B cell (primary cell): Measurements from ENCODE around the gene PRMT5. TPM values are rescaled to one million over a fixed set of nuclear protein-coding genes. Genes with fewer than 3 reads are reported as not detected.

Experiments used
- ATAC-seq: fragments of 200-7000 bp; cut with Tn5 transposase; one replicate; pipeline ENCODE4 v1.10.0; 2021; ENCODE audit warnings: low read depth, mild to moderate bottlenecking, moderate number of reproducible peaks, moderate library complexity
- CTCF ChIA-PET: fragments of 350-600 bp; sonication (Branson Sonifier 250); formaldehyde crosslinking; loops from one replicate; lab custom pipeline; 2021; ENCODE audit warnings: antibody characterized with exemption, inconsistent platforms; lab: Charles Lee
- POLR2A ChIA-PET: fragments of 350-600 bp; sonication (Branson Sonifier 250); formaldehyde crosslinking; loops from one replicate; lab custom pipeline; 2021; ENCODE audit warnings: antibody characterized with exemption; lab: Charles Lee
- DNase-seq: peaks from one replicate; pipeline ENCODE4 v3.0.0; 2013
- H2AFZ ChIP-seq: 2 replicates; pipeline ENCODE4 v1.6.1; 2012; ENCODE audit warnings: mild to moderate bottlenecking, low read depth, low read length; ENCODE audit not compliant: insufficient read depth, poor library complexity, severe bottlenecking
- H3K27ac ChIP-seq, 2 donors: 1 replicate in 1 of 2; 2 replicates in 1 of 2; pipeline ENCODE4 v1.5.1; 2012 to 2013; ENCODE audit warnings: low read length in 2 of 2, mild to moderate bottlenecking in 2 of 2, moderate library complexity in 1 of 2
- H3K27me3 ChIP-seq, 4 experiments: fragments of 200-600 bp in 1 of 4; sonication (generic) in 1 of 4; replicated peaks in 1 of 4; 1 replicate in 2 of 4; 2 replicates in 2 of 4; pipeline versions ENCODE4 v1.6.1 to v1.7.0; 2013 to 2016; ENCODE audit warnings: low read length in 3 of 4, mild to moderate bottlenecking in 2 of 4, mixed read lengths in 1 of 4, moderate library complexity in 1 of 4; ENCODE audit not compliant: insufficient read depth in 4 of 4, control insufficient read depth in 3 of 4; ENCODE audit errors: control extremely low read depth in 1 of 4
- H3K36me3 ChIP-seq, 2 experiments: replicated peaks in 1 of 2; 1 replicate in 1 of 2; 2 replicates in 1 of 2; pipeline versions ENCODE4 v1.6.1 to v1.7.1; 2013; ENCODE audit warnings: low read length in 1 of 2; ENCODE audit not compliant: insufficient read depth in 2 of 2, control insufficient read depth in 1 of 2; ENCODE audit errors: control extremely low read depth in 1 of 2, extremely low read depth in 1 of 2
- H3K4me1 ChIP-seq, 2 donors: fragments of 200-600 bp in 1 of 2; sonication (generic) in 1 of 2; 1 replicate in 1 of 2; 2 replicates in 1 of 2; pipeline versions ENCODE4 v1.5.1 to v1.6.1; 2013 to 2017; ENCODE audit warnings: low read length in 2 of 2; ENCODE audit not compliant: control insufficient read depth in 2 of 2, insufficient read depth in 2 of 2
- H3K4me2 ChIP-seq: replicated peaks from 2 replicates; pipeline ENCODE3; 2012; ENCODE audit warnings: mild to moderate bottlenecking, low read depth, low read length; ENCODE audit not compliant: poor library complexity, severe bottlenecking
- H3K4me3 ChIP-seq, 5 experiments: fragments of 200-600 bp in 1 of 5; sonication (generic) in 1 of 5; 1 replicate in 3 of 5; 2 replicates in 2 of 5; pipeline versions ENCODE4 v1.5.1 to v1.7.0; 2011 to 2016; ENCODE audit warnings: low read length in 4 of 5, mild to moderate bottlenecking in 4 of 5, low read depth in 2 of 5, control low read depth in 1 of 5, moderate library complexity in 1 of 5; ENCODE audit not compliant: insufficient read depth in 1 of 5; ENCODE audit errors: control extremely low read depth in 1 of 5, extremely low read depth in 1 of 5
- H3K79me2 ChIP-seq: fragments of 200-600 bp; sonication (generic); one replicate; pipeline ENCODE4 v1.6.0; 2016; ENCODE audit warnings: low read length; ENCODE audit not compliant: control insufficient read depth, insufficient read depth
- H3K9ac ChIP-seq: fragments of 200-600 bp; sonication (generic); 2 replicates; pipeline ENCODE4 v1.6.1; 2017; ENCODE audit warnings: mild to moderate bottlenecking, low read length, moderate library complexity
- H3K9me3 ChIP-seq, 3 donors: one replicate each; pipeline versions ENCODE4 v1.6.1 to v1.7.1; 2013; ENCODE audit warnings: low read length in 2 of 3; ENCODE audit not compliant: control insufficient read depth in 2 of 3, insufficient read depth in 1 of 3; ENCODE audit errors: control extremely low read depth in 1 of 3
- H4K20me1 ChIP-seq: 2 replicates; pipeline ENCODE4 v1.6.0; 2012; ENCODE audit warnings: mild to moderate bottlenecking, low read length; ENCODE audit not compliant: insufficient read depth, control insufficient read depth, poor library complexity, severe bottlenecking
- H3K27ac Mint-ChIP-seq: one replicate; pipeline ENCODE4 v1.8.0; 2021; ENCODE audit warnings: mixed read lengths
- H3K27me3 Mint-ChIP-seq: one replicate; pipeline ENCODE4 v1.8.0; 2021; ENCODE audit warnings: mixed read lengths
- H3K4me1 Mint-ChIP-seq: one replicate; pipeline ENCODE4 v1.8.0; 2021; ENCODE audit warnings: mixed read lengths
- H3K4me3 Mint-ChIP-seq: one replicate; pipeline ENCODE4 v1.8.0; 2021; ENCODE audit warnings: mixed read lengths
- H3K9me3 Mint-ChIP-seq: one replicate; pipeline ENCODE4 v1.8.0; 2022; ENCODE audit warnings: mixed read lengths; ENCODE audit not compliant: insufficient read depth
- EZH2 ChIP-seq: IDR thresholded peaks from 2 replicates; pipeline ENCODE4 v1.6.1; 2012; ENCODE audit warnings: borderline replicate concordance, low read depth, mild to moderate bottlenecking, moderate library complexity, low read length; ENCODE audit not compliant: insufficient read depth, poor library complexity, severe bottlenecking
- WGBS: methylation state at CpG from one replicate; pipeline ENCODE4 v1.1.5; 2013; ENCODE audit warnings: missing lambda C conversion rate; ENCODE audit not compliant: insufficient coverage; 5-methylcytosine and 5-hydroxymethylcytosine counted together
- intact Hi-C: fragments of 100-400 bp; cut with micrococcal nuclease; formaldehyde crosslinking; loops from one replicate; pipeline ENCODE4 v1.10.0; 2022
- polyA plus RNA-seq: library from polyadenylated mRNA; depleted of rRNA; stranded (reverse); fragments of >200 nt; gene quantifications from 2 replicates; pipeline ENCODE4 v1.2.3, GENCODE V29; 2012
- total RNA-seq, 2 donors: library from RNA; stranded (reverse); fragments of 120-200 nt in 1 of 2; gene quantifications; 1 replicate in 1 of 2; 2 replicates in 1 of 2; pipeline versions ENCODE4 v1.2.3 to v1.2.4, GENCODE V29; 2013 to 2022
- TF ChIP-seq, protein P1 (sequence below): fragments of 200-600 bp; IDR thresholded peaks from one replicate; pipeline ENCODE4 v1.8.0; 2022; ENCODE audit warnings: antibody characterized with exemption, mild to moderate bottlenecking

Gene PRMT5
- total and polyA plus RNA-seq, 2 donors (not counting 1 experiment from before 2014, with no cell fraction given), result 38.8 to 50.4 TPM

DNA sequence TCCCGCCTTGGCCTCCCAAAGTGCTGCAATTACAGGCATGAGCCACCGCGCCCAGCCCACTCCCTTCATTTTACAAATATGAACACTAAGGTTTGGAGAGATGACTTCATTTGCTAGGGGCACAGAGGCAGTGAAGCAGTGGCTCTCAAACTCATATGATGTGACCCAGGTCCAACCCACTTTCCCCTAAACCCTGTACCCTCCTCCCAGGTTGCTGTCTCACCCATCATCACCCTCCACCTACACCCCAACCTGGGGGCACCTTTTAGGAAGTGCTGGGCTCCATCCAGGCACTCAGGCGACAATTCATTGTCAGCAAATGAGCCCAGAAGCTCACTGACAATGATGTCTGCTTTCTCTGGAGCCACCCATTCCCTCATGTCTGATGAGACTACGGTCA lies 5.4 kb downstream of the PRMT5 start:
- no peak for ATAC-seq
- POLR2A ChIA-PET, result no interaction called here
- no peak overlapping the region for H3K27ac ChIP-seq
- H3K79me2 ChIP-seq, result peaks cover 1% of the 10 kb centered on the region
- DNase-seq, result no peak
- intact Hi-C loops, result no loop called here
- no peaks in the 10 kb centered on the region for H3K9me3 Mint-ChIP-seq
- no peak overlapping the region for H2AFZ ChIP-seq
- no peak overlapping the region for H3K27ac Mint-ChIP-seq
- TF ChIP-seq, protein P1, sequence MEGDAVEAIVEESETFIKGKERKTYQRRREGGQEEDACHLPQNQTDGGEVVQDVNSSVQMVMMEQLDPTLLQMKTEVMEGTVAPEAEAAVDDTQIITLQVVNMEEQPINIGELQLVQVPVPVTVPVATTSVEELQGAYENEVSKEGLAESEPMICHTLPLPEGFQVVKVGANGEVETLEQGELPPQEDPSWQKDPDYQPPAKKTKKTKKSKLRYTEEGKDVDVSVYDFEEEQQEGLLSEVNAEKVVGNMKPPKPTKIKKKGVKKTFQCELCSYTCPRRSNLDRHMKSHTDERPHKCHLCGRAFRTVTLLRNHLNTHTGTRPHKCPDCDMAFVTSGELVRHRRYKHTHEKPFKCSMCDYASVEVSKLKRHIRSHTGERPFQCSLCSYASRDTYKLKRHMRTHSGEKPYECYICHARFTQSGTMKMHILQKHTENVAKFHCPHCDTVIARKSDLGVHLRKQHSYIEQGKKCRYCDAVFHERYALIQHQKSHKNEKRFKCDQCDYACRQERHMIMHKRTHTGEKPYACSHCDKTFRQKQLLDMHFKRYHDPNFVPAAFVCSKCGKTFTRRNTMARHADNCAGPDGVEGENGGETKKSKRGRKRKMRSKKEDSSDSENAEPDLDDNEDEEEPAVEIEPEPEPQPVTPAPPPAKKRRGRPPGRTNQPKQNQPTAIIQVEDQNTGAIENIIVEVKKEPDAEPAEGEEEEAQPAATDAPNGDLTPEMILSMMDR, result no peak
- no peak for TF ChIP-seq EZH2
- no peak overlapping the region for H3K4me2 ChIP-seq
- H3K9me3 ChIP-seq, result no peaks in the 10 kb centered on the region
- H3K4me3 ChIP-seq, result no peak overlapping the region
- H3K27me3 ChIP-seq, result no peaks in the 10 kb centered on the region
- H4K20me1 ChIP-seq, result no peaks in the 10 kb centered on the region
- peaks cover 33% of the 10 kb centered on the region for H3K4me1 Mint-ChIP-seq
- H3K9ac ChIP-seq, result no peak overlapping the region
- CTCF ChIA-PET, result no interaction called here
- 95% methylated on average over 4 of the region's 5 CpGs for whole genome bisulfite sequencing
- no peaks in the 10 kb centered on the region for H3K27me3 Mint-ChIP-seq
- peaks cover 16 to 20% of the 10 kb centered on the region in 2 donors for H3K4me1 ChIP-seq
- no peak overlapping the region for H3K4me3 Mint-ChIP-seq
- H3K36me3 ChIP-seq, result peaks cover 9 to 39% of the 10 kb centered on the region in 2 experiments

- Histone ChIP-seq H3K27ac (no peak overlapping the region), H3K27me3 (no peaks in the 10 kb centered on the region), H2AFZ (no peak overlapping the region), H3K9me3 (no peaks in the 10 kb centered on the region), H3K4me3 (no peak overlapping the region), H3K36me3 (peaks cover 9 to 39% of the 10 kb centered on the region in 2 experiments), H3K9ac (no peak overlapping the region), H3K4me2 (no peak overlapping the region), H3K4me1 (peaks cover 13 to 22% of the 10 kb centered on the region in 2 donors), H3K79me2 (peaks cover 14% of the 10 kb centered on the region), H4K20me1 (no peaks in the 10 kb centered on the region)
- H3K4me3 Mint-ChIP-seq, result no peak overlapping the region
- POLR2A ChIA-PET, result no interaction called here
- TF ChIP-seq EZH2, result no peak
- TF ChIP-seq, protein P1, result no peak
- CTCF ChIA-PET, result interaction anchor here (0.8 kb wide), 1 partner anchor 352 kb away, joined by 3 read pairs; no protein-coding TSS in a partner anchor
- ATAC-seq (no peak), DNase-seq (no peak)
- H3K9me3 Mint-ChIP-seq, result no peaks in the 10 kb centered on the region
- H3K27me3 Mint-ChIP-seq, result no peaks in the 10 kb centered on the region
- peaks cover 34% of the 10 kb centered on the region for H3K4me1 Mint-ChIP-seq
- intact Hi-C loops, result no loop called here
- 100% methylated on average over 2 of the region's 2 CpGs for WGBS
- no peak overlapping the region for H3K27ac Mint-ChIP-seq
These were observed 6.9 kb downstream of the PRMT5 start for GRCh38 chr14:22922294-22922693.
